A549 (cell line): ENCODE results near the gene CMTM3.

Source experiments
- CBX2 ChIP-seq: fragments of 200-600 bp; sonication (generic); IDR thresholded peaks from 2 replicates; pipeline ENCODE4 v1.6.1; 2016; ENCODE audit warnings: low read depth, mild to moderate bottlenecking, borderline replicate concordance
- EP300 ChIP-seq, 2 experiments: fragments of >200 bp; sonication (Bioruptor Twin); formaldehyde crosslinking; IDR thresholded peaks; 2 replicates in 1 of 2; 3 replicates in 1 of 2; pipeline ENCODE4 v1.6.1; 2016 to 2017
- GATA3 ChIP-seq: IDR thresholded peaks from 2 replicates; pipeline ENCODE4 v1.6.1; 2012; ENCODE audit warnings: borderline replicate concordance
- POLR2A ChIP-seq: IDR thresholded peaks from 2 replicates; pipeline ENCODE4 v1.6.1; 2012; ENCODE audit warnings: mild to moderate bottlenecking, low read length
- TF ChIP-seq, protein P1 (sequence below): fragments of >200 bp; sonication (Bioruptor Twin); formaldehyde crosslinking; IDR thresholded peaks from 3 replicates; pipeline ENCODE4 v1.5.1; 2016
- TF ChIP-seq, protein P2 (sequence below): IDR thresholded peaks from 2 replicates; pipeline ENCODE4 v1.6.1; 2012

DNA sequence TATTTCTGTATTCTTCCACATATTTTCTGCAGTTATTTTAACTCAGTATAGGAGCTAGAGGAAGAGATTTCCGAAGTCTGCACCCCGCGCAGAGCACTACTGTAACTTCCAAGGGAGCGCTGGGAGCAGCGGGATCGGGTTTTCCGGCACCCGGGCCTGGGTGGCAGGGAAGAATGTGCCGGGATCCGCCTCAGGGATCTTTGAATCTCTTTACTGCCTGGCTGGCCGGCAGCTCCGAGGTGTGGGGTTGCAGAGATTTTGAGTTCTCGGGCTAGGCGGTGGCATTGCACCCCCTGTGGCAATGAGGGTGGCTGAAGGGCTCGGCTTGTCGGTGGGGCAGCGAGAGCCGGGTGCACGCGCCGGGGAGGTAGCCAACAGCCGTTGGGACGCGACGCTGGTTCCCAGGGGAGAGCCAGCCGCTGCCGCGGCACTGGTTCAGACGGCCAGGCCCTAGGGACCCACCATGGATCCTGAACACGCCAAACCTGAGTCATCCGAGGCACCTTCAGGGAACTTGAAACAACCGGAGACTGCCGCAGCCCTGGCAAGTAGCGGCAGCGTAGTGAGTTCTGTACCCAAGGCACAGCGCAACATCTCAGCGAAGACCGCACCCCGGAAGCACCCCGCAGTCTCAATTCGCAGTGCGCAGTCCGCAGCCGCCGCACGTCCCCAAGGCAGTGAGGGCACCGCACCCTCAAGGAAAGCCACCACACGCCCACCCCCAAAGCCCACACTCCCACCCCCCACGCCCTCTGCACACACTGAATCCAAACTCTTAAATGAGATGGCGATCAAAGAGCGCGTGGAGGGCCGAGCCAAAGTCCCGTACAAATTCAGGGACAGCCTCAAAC is 38.2 kb upstream of the CMTM3 start, which contains the start of gene CMTM1:
- TF ChIP-seq GATA3 (no peak), EP300 (IDR thresholded peaks at IDR 0.05) (no peak), CBX2 (no peak), POLR2A (no peak)
- TF ChIP-seq, protein P1, sequence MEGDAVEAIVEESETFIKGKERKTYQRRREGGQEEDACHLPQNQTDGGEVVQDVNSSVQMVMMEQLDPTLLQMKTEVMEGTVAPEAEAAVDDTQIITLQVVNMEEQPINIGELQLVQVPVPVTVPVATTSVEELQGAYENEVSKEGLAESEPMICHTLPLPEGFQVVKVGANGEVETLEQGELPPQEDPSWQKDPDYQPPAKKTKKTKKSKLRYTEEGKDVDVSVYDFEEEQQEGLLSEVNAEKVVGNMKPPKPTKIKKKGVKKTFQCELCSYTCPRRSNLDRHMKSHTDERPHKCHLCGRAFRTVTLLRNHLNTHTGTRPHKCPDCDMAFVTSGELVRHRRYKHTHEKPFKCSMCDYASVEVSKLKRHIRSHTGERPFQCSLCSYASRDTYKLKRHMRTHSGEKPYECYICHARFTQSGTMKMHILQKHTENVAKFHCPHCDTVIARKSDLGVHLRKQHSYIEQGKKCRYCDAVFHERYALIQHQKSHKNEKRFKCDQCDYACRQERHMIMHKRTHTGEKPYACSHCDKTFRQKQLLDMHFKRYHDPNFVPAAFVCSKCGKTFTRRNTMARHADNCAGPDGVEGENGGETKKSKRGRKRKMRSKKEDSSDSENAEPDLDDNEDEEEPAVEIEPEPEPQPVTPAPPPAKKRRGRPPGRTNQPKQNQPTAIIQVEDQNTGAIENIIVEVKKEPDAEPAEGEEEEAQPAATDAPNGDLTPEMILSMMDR = no peak
- TF ChIP-seq, protein P2, sequence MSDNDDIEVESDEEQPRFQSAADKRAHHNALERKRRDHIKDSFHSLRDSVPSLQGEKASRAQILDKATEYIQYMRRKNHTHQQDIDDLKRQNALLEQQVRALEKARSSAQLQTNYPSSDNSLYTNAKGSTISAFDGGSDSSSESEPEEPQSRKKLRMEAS = no peak
